Mammary epithelial cell (primary cell): ENCODE data around the gene UTS2B.

Source experiments
- CTCF ChIP-seq, 2 donors: IDR thresholded peaks in 1 of 2; conservative IDR thresholded peaks in 1 of 2; 2 replicates each; pipeline ENCODE4 v1.5.1; 2011 to 2012; ENCODE audit warnings: inconsistent platforms in 2 of 2, low read length in 2 of 2, mild to moderate bottlenecking in 2 of 2, control low read depth in 1 of 2, low read depth in 1 of 2; ENCODE audit not compliant: insufficient read depth in 1 of 2; ENCODE audit errors: extremely low read depth in 1 of 2
- EZH2 ChIP-seq: IDR thresholded peaks from 2 replicates; pipeline ENCODE4 v1.6.1; 2012; ENCODE audit warnings: low read length, inconsistent platforms, borderline replicate concordance

GRCh38 chr3:191356631-191357439 is 26.5 kb upstream of the UTS2B start:
- TF ChIP-seq CTCF (conservative IDR thresholded peaks at IDR 0.05 in 1 of 2, IDR thresholded peaks at IDR 0.05 in 1 of 2; ENCODE audit: extremely low read depth in 1 of 2, insufficient read depth in 1 of 2, low read depth in 1 of 2, low read length in 2 of 2) (no peak), EZH2 (no peak)
